ENCODE data around the gene CDADC1. TPM values are rescaled to one million over a fixed set of nuclear protein-coding genes. Genes with fewer than 3 reads are reported as not detected.

The CDADC1 gene
- total RNA-seq, 1 donor from 2014 or later = 9.2 TPM

DNA sequence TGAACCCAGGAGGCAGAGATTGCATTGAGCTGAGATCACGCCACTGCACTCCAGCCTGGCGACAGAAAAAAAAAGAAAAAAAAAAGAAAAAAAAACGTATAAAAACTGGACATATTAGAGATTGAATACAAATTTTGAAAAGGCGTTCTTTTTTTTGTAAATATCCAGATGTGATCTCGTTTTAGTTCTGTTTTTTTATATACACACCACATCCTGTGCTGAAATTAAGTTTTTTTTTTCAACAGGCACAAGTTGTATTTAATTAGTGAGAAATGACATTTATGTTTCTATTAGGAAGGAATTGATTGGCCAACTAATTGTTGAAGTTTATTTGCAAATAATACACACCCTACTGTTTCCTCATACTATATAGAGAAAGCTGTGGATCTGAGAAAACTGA, 3.6 kb downstream of the CDADC1 start:
- H3K4me3 Mint-ChIP-seq = no peak overlapping the region
- H3K36me3 Mint-ChIP-seq = peaks cover 19% of the 10 kb centered on the region
- TF ChIP-seq, protein P1, sequence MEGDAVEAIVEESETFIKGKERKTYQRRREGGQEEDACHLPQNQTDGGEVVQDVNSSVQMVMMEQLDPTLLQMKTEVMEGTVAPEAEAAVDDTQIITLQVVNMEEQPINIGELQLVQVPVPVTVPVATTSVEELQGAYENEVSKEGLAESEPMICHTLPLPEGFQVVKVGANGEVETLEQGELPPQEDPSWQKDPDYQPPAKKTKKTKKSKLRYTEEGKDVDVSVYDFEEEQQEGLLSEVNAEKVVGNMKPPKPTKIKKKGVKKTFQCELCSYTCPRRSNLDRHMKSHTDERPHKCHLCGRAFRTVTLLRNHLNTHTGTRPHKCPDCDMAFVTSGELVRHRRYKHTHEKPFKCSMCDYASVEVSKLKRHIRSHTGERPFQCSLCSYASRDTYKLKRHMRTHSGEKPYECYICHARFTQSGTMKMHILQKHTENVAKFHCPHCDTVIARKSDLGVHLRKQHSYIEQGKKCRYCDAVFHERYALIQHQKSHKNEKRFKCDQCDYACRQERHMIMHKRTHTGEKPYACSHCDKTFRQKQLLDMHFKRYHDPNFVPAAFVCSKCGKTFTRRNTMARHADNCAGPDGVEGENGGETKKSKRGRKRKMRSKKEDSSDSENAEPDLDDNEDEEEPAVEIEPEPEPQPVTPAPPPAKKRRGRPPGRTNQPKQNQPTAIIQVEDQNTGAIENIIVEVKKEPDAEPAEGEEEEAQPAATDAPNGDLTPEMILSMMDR (IDR thresholded peaks at IDR 0.05; ENCODE audit: unreplicated experiment) = no peak
- no peaks in the 10 kb centered on the region for H3K27me3 Mint-ChIP-seq (ENCODE audit: low read depth)
- H3K4me1 Mint-ChIP-seq = peaks cover 17% of the 10 kb centered on the region
- no peak for DNase-seq (ENCODE audit: low spot score in 2 of 2, unreplicated experiment in 2 of 2)
- H3K27ac Mint-ChIP-seq = no peak overlapping the region
- H3K9me3 Mint-ChIP-seq = no peaks in the 10 kb centered on the region

DNA sequence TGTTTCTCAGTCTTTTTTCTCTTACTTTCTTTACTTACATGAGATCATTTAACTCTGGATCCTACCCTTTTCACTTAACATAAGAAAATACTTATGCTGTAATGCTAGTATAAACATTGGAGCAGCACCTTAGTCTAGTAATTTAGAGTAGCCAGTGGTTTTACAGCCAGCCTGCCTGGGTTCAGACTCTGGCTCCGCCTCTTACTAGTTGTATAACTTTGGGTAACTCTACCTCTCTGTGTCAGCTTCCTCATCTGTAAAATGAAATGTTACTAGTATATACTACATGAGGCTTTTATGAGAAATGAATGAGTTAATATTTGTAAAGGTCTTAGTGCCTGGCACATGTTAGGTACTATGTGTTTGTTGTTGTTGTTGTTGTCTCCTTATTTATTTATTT, 5.6 kb downstream of the CDADC1 start:
- Mint-ChIP-seq H3K27me3 (ENCODE audit: low read depth) (no peaks in the 10 kb centered on the region), H3K9me3 (no peaks in the 10 kb centered on the region), H3K4me3 (no peak overlapping the region), H3K4me1 (peaks cover 8% of the 10 kb centered on the region), H3K27ac (no peak overlapping the region), H3K36me3 (peaks cover 28% of the 10 kb centered on the region)
- DNase-seq (ENCODE audit: low spot score in 2 of 2, unreplicated experiment in 2 of 2) = no peak
- TF ChIP-seq, protein P1 (IDR thresholded peaks at IDR 0.05; ENCODE audit: unreplicated experiment) = no peak

DNA sequence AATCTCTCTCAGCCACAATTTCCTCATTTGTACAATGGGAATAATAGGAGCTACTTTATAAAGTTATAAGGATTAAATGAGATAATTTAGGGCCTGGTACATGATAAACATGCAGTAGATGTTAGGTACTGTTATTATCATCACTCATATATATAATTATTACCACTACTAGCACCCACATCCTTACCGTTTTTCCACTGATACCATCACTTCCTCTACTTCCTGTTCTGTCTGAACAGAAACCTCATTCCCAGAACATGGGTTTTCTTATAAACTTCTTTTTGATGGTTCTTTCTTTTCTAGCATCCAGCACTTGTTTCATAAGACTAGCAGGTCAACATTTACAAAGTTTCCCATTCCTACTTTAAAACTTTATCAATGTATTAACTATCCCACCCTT, 6.3 kb downstream of the CDADC1 start:
- Mint-ChIP-seq H3K4me3 (no peak overlapping the region), H3K27me3 (ENCODE audit: low read depth) (no peaks in the 10 kb centered on the region), H3K27ac (no peak overlapping the region), H3K9me3 (no peaks in the 10 kb centered on the region), H3K4me1 (peaks cover 2% of the 10 kb centered on the region), H3K36me3 (peaks cover 28% of the 10 kb centered on the region)
- TF ChIP-seq, protein P1 (IDR thresholded peaks at IDR 0.05; ENCODE audit: unreplicated experiment) = no peak
- no peak for DNase-seq (ENCODE audit: low spot score in 2 of 2, unreplicated experiment in 2 of 2)

DNA sequence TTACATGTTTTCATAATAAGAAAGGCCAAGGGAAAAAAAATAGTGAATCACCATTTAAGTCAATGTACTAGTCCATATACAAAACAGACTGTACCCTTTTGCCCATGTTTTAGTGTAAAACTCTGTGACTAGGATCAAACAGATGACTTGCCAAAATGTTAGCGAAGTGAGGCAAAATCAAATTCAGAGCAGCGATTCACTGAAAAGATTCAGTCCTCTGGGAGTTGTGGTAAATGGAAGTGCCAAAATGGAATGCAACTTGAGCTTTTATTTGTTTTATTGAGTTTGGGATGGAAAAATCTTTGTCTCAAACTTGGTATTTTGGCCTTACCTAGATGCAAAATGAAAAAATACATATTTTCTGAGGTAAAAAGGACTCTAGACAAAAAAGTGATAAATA, 9.1 kb downstream of the CDADC1 start:
- Mint-ChIP-seq H3K36me3 (peaks cover 40% of the 10 kb centered on the region), H3K9me3 (no peaks in the 10 kb centered on the region), H3K4me1 (no peaks in the 10 kb centered on the region), H3K27ac (no peak overlapping the region), H3K27me3 (ENCODE audit: low read depth) (no peaks in the 10 kb centered on the region), H3K4me3 (no peak overlapping the region)
- TF ChIP-seq, protein P1 (IDR thresholded peaks at IDR 0.05; ENCODE audit: unreplicated experiment) = no peak
- no peak for DNase-seq (ENCODE audit: low spot score in 2 of 2, unreplicated experiment in 2 of 2)

DNA sequence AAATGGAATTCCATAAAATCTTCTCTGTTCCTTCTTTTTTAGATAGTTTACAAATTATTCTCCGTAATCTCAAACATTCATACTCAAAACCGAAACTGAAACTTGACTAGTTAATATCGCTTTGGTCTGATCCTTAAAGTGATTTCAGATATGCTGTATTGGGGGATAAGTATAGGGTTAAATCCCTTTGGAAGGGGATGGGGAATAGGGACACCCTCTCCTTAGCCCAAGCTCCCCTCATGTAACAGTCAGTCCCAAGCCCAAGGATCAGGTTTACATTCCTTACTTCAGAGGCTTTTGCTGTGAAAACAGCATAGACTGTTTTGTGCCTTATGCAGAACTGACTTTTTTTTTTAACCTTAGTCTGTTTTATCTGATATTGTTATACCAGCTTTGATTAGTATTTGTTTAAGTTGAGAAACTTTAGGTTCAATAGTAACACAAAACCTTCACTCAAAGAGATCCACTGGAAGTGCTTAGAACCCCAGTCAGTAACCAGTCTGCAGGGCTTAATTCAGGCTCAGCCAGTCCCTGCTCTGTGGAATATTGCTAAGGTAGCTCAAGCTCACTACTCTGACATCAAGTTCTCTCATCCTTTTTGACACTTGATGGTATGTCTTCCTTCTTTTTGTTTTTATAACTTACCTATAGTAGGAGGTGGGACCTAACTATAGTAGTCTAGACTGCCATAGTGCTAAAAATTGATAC, 10.5 kb downstream of the CDADC1 start:
- Mint-ChIP-seq H3K4me3 (no peak overlapping the region), H3K36me3 (peaks cover 40% of the 10 kb centered on the region), H3K27me3 (ENCODE audit: low read depth) (no peaks in the 10 kb centered on the region), H3K4me1 (no peaks in the 10 kb centered on the region), H3K9me3 (no peaks in the 10 kb centered on the region), H3K27ac (no peak overlapping the region)
- TF ChIP-seq, protein P1 (IDR thresholded peaks at IDR 0.05; ENCODE audit: unreplicated experiment) = no peak
- DNase-seq (ENCODE audit: low spot score in 2 of 2, unreplicated experiment in 2 of 2) = no peak
